Measurements from ENCODE around the gene NGB. TPM values are rescaled to one million over a fixed set of nuclear protein-coding genes. Genes with fewer than 3 reads are reported as not detected.

NGB gene
- total RNA-seq, 4 donors from 2014 or later: 0.64 to 1.4 TPM; not detected in 2

DNA sequence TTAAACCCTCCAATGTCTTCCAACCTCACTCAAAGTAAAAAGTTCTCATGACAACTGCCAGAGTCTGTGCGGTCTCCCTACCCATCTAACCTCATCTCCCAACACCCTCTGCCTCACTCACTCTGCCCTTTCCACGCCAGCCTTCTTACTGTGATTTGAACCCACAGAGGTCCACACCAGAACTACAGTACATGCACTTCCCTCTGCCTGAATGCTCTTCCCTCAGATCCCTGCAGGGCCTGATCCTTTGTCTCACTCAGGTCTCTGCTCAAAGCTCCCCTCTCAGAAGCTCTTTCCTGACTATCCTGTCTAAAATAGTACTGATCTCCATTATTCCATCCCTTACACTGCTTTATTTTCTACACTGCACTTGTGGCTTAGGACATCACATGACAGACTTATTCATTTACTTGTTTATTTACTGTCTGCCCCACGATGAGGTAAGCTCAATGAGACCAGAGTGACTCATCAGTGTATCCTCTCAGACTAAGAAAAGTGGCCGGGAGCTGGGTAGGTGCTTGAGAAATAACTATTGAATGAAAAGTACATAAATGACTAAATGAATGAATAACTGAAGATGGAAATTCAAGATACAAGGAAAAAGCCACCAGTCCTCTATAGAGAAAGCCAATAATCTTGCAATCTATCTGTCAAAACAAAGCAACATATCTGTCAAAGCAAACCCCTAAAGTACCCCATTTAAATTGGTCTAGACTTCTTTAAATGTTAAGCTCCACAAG, 32.6 kb upstream of the NGB start:
- H3K27me3 ChIP-seq: no peaks in the 10 kb centered on the region
- intact Hi-C loops (cut with DNase I; ENCODE audit: low total_unique reads): no loop called here
- H3K9me3 ChIP-seq: no peaks in the 10 kb centered on the region
- H3K27ac ChIP-seq: peak overlapping the region in 2 of 4 donors; percentile 23 to 34
- in situ Hi-C loops (cut with MboI; ENCODE audit: low pct_ligation_motif_present in 1 of 4, low pct_unique_long_range_greater_than_20kb in 1 of 4, low sequenced_read_pairs in 3 of 4): loop anchor here in 2 of 4 donors (25.0 kb wide), 3 partner anchors 166 to 416 kb away; partner anchors contain the start of gene ZDHHC22 (in 1 of the 2)
- H3K36me3 ChIP-seq: peaks cover 0 to 4% (median 0%) of the 10 kb centered on the region in 4 donors
- no peak overlapping the region for H3K4me3 ChIP-seq
- H3K4me1 ChIP-seq: peaks cover 3 to 44% (median 15%) of the 10 kb centered on the region in 4 donors
- WGBS, 2 donors (ENCODE audit: low coverage in 1 of 2): 41 to 50% methylated on average over 4 of the region's 4 CpGs
- DNase-seq: no peak
- TF ChIP-seq POLR2AphosphoS5 (IDR thresholded peaks at IDR 0.05) (peak in 1 of 3 donors; percentile 19), EP300 (IDR thresholded peaks at IDR 0.05; ENCODE audit: low read depth) (no peak), POLR2A (IDR thresholded peaks at IDR 0.05) (no peak)
- TF ChIP-seq, protein P1, sequence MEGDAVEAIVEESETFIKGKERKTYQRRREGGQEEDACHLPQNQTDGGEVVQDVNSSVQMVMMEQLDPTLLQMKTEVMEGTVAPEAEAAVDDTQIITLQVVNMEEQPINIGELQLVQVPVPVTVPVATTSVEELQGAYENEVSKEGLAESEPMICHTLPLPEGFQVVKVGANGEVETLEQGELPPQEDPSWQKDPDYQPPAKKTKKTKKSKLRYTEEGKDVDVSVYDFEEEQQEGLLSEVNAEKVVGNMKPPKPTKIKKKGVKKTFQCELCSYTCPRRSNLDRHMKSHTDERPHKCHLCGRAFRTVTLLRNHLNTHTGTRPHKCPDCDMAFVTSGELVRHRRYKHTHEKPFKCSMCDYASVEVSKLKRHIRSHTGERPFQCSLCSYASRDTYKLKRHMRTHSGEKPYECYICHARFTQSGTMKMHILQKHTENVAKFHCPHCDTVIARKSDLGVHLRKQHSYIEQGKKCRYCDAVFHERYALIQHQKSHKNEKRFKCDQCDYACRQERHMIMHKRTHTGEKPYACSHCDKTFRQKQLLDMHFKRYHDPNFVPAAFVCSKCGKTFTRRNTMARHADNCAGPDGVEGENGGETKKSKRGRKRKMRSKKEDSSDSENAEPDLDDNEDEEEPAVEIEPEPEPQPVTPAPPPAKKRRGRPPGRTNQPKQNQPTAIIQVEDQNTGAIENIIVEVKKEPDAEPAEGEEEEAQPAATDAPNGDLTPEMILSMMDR (IDR thresholded peaks at IDR 0.05): no peak

- WGBS, 2 donors (ENCODE audit: low coverage in 1 of 2): 85% methylated on average over 5 of the region's 5 CpGs; no CpG with 5 or more reads in 1 of the 2 donors
- H3K4me3 ChIP-seq: no peak overlapping the region
- in situ Hi-C loops (cut with MboI; ENCODE audit: low pct_ligation_motif_present in 1 of 4, low pct_unique_long_range_greater_than_20kb in 1 of 4, low sequenced_read_pairs in 3 of 4): loop anchor here in 2 of 4 donors (25.0 kb wide), 3 partner anchors 166 to 416 kb away; partner anchors contain the start of gene ZDHHC22 (in 1 of the 2)
- intact Hi-C loops (cut with DNase I; ENCODE audit: low total_unique reads): no loop called here
- no peaks in the 10 kb centered on the region for H3K9me3 ChIP-seq
- TF ChIP-seq POLR2AphosphoS5 (IDR thresholded peaks at IDR 0.05) (peak in 1 of 3 donors; percentile 20), EP300 (IDR thresholded peaks at IDR 0.05; ENCODE audit: low read depth) (no peak), POLR2A (IDR thresholded peaks at IDR 0.05) (no peak)
- TF ChIP-seq, protein P1 (IDR thresholded peaks at IDR 0.05): no peak
- H3K4me1 ChIP-seq: peaks cover 3 to 44% (median 15%) of the 10 kb centered on the region in 4 donors
- no peak overlapping the region for H3K27ac ChIP-seq
- peaks cover 0 to 4% (median 0%) of the 10 kb centered on the region in 4 donors for H3K36me3 ChIP-seq
- H3K27me3 ChIP-seq: no peaks in the 10 kb centered on the region
- DNase-seq: no peak
These were observed 31.9 kb upstream of the NGB start for GRCh38 chr14:77302926-77303325.

DNA sequence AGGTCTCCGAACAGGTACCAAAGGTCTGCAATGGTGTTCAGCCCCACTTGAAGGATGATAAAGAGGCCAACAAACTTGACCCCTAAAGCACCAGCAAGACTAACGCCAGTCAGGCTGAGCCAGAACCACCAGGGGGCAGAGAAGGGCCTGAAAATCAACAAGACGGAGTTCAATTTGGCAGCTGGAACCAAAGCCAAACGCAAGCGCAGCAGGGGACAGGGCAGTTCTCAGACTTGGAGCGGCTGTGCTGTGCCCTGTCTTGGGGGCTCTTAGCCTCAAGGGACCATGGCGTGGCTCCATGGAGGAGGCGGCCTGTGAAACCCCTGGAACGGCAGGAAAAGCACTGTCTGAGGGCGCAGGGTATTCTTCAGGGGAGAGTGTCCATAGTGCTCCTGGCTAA, 30.1 kb upstream of the NGB start:
- Histone ChIP-seq H3K9me3 (no peaks in the 10 kb centered on the region), H3K4me3 (no peak overlapping the region), H3K27ac (peak overlapping the region in 3 of 4 donors; percentile 56 to 74 (median 66)), H3K27me3 (no peaks in the 10 kb centered on the region), H3K36me3 (peaks cover 0 to 4% (median 0%) of the 10 kb centered on the region in 4 donors), H3K4me1 (peaks cover 3 to 31% (median 12%) of the 10 kb centered on the region in 4 donors)
- DNase-seq: peak; percentile 83
- intact Hi-C loops (cut with DNase I; ENCODE audit: low total_unique reads): no loop called here
- in situ Hi-C loops (cut with MboI; ENCODE audit: low pct_ligation_motif_present in 1 of 4, low pct_unique_long_range_greater_than_20kb in 1 of 4, low sequenced_read_pairs in 3 of 4): loop anchor here in 2 of 4 donors (25.0 kb wide), 3 partner anchors 164 to 414 kb away; partner anchors contain the start of gene ZDHHC22 (in 1 of the 2)
- TF ChIP-seq, protein P1 (IDR thresholded peaks at IDR 0.05): peak; percentile 70 to 84 (median 74)
- no peak for TF ChIP-seq POLR2AphosphoS5 (IDR thresholded peaks at IDR 0.05)
- 42% methylated on average over 10 of the region's 10 CpGs; no CpG with 5 or more reads in 1 of the 2 donors for WGBS, 2 donors (ENCODE audit: low coverage in 1 of 2)

DNA sequence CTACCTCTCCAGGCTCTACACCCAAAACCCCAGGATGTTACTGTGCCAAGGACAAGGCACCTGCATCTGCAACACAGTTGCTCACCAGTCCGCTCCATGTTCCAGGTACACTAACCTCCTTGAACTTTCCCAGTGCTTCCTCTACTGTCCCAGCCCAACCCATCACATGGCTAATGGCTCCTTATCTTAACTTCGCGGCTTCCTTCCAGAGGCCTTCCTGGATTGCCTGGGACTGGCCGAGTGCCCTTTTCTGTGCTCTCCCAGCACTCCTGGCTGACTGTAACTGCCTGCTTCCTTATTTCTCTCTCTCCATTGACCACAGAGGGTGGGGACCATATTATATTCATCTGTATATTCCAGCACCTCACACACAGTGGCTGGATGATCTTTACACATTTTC, 28.8 kb upstream of the NGB start:
- Histone ChIP-seq H3K4me3 (no peak overlapping the region), H3K36me3 (peaks cover 0 to 4% (median 0%) of the 10 kb centered on the region in 4 donors), H3K27me3 (no peaks in the 10 kb centered on the region), H3K4me1 (peaks cover 3 to 31% (median 12%) of the 10 kb centered on the region in 4 donors), H3K27ac (peak overlapping the region; percentile 56 to 74 (median 68)), H3K9me3 (no peaks in the 10 kb centered on the region)
- no peak for TF ChIP-seq EP300 (IDR thresholded peaks at IDR 0.05; ENCODE audit: low read depth)
- TF ChIP-seq POLR2A (IDR thresholded peaks at IDR 0.05): no peak
- TF ChIP-seq POLR2AphosphoS5 (IDR thresholded peaks at IDR 0.05): peak in 1 of 3 donors; percentile 35
- TF ChIP-seq, protein P1 (IDR thresholded peaks at IDR 0.05): no peak
- WGBS, 2 donors (ENCODE audit: low coverage in 1 of 2): 55 to 67% methylated on average over 4 of the region's 4 CpGs
- intact Hi-C loops (cut with DNase I; ENCODE audit: low total_unique reads) (no loop called here), in situ Hi-C loops (cut with MboI; ENCODE audit: low pct_ligation_motif_present in 1 of 4, low pct_unique_long_range_greater_than_20kb in 1 of 4, low sequenced_read_pairs in 3 of 4) (loop anchor here in 2 of 4 donors (25.0 kb wide), 3 partner anchors 162 to 412 kb away; partner anchors contain the start of gene ZDHHC22 (in 1 of the 2))
- peak; percentile 78 for DNase-seq

All from transverse colon (tissue), 4 donors.